GM08714 (cell line): ENCODE results near the gene ACBD4.

Experiments
- H3K4me3 ChIP-seq: fragments of 200-500 bp; sonication (Bioruptor generic); 2 replicates; pipeline ENCODE4 v1.5.1; 2014; ENCODE audit warnings: mild to moderate bottlenecking, low read length, inconsistent platforms
- ZNF274 ChIP-seq: IDR thresholded peaks from 2 replicates; pipeline ENCODE4 v1.6.1; 2012; ENCODE audit warnings: mild to moderate bottlenecking, low read depth, low read length

Gene ACBD4

GRCh38 chr17:45110676-45111611 is 24.5 kb upstream of the ACBD4 start:
- no peak for TF ChIP-seq ZNF274
- no peak overlapping the region for H3K4me3 ChIP-seq

DNA sequence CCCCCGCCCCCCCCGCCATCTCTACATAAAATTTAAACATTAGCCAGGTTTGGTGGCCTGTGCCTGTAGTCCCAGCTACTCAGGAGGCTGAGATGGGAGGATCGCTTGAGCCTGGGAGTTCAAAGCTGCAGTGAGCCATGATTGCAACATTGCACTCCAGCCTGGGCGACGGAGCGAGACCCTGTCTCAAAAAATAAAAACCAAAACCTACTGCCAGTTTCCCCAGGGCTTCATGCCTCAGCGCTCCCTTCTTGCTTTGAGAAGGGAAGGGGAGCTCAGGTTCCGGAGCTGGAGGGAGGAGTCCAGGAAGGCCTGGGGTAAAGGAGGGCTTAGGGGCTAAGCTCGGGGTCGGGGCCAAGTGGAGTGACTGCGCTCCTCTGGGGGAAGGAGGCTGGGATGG is 23.6 kb upstream of the ACBD4 start:
- no peak overlapping the region for H3K4me3 ChIP-seq
- no peak for TF ChIP-seq ZNF274

- TF ChIP-seq ZNF274 = no peak
- no peak overlapping the region for H3K4me3 ChIP-seq
Measured at GRCh38 chr17:45112559-45113423, 22.7 kb upstream of the ACBD4 start.

DNA sequence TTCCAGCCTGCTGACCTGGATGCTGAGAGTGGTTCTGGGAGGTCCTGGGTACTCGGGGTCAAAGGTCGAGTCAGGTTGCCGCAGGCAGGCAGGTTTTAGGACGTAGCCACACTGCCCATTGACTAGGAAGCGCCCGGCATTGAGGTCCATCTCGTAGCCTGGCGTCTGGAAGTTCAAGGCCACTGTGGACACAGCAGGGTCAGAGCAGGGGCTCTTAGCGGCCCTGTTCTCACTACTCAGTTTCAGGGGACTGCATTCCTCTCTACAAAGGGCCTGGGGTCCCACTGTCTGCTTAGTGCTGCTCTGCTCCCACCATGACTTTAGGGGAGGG is 22.1 kb upstream of the ACBD4 start:
- H3K4me3 ChIP-seq = no peak overlapping the region
- TF ChIP-seq ZNF274 = no peak

GRCh38 chr17:45114117-45114932 is 21.2 kb upstream of the ACBD4 start:
- no peak overlapping the region for H3K4me3 ChIP-seq
- no peak for TF ChIP-seq ZNF274

DNA sequence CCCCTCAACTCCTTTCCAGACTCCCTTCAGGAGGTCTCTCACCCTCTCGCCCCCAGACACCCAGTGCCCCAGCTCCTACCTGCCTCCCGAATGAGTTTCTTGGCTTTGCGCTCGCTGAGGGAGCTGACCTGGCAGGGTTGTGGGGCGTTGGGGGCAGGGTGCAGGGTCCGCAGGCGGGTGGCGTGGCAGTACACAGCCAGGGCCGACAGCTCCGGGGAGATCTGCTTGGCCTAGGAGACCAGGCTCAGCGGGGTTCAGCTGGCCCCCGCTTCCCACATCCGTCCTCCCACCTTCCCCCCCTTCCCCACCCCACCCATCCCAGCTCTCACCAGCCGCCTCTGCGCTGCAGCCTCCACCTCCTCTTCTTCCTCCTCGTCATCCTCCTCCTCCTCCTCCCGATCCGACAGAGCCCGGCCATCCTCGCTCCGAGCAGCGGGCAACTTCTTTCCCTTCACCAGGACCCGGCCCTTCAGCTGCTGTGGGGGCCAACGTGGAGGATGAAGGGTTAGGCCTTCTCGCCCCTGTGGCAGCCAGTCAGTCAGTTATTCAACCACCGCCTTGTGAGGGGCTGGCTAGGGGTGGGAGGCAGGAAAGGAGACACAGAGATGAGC is 20.4 kb upstream of the ACBD4 start:
- no peak for TF ChIP-seq ZNF274
- H3K4me3 ChIP-seq = no peak overlapping the region

GRCh38 chr17:45115871-45116270 is 19.6 kb upstream of the ACBD4 start:
- no peak for TF ChIP-seq ZNF274
- no peak overlapping the region for H3K4me3 ChIP-seq

GRCh38 chr17:45116434-45117016 is 19.0 kb upstream of the ACBD4 start:
- TF ChIP-seq ZNF274 = no peak

DNA sequence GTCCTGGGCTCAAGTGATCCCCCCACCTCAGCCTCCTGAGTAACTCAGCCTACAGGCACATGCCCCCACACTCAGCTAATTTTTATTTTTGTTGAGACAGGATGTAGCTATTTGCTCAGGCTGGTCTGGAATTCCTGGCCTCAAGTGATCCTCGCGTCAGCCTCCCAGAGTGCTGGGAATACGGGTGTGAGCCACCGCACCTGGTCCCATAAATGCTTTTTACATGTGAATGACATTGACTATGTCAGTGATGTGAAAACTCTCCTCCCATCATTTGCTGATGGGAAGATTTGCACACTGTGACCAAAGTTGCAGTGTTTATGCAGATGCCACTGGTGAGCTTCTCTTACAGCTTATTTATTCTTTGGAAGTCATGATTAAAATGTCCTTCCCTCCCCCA is 18.2 kb upstream of the ACBD4 start:
- no peak for TF ChIP-seq ZNF274
- no peak overlapping the region for H3K4me3 ChIP-seq

More at GRCh38 chr17:45116434-45117016, 19.0 kb upstream of the ACBD4 start:
- no peak overlapping the region for H3K4me3 ChIP-seq

- no peak overlapping the region for H3K4me3 ChIP-seq
- no peak for TF ChIP-seq ZNF274
Measured at GRCh38 chr17:45117848-45118646, 17.4 kb upstream of the ACBD4 start.

DNA sequence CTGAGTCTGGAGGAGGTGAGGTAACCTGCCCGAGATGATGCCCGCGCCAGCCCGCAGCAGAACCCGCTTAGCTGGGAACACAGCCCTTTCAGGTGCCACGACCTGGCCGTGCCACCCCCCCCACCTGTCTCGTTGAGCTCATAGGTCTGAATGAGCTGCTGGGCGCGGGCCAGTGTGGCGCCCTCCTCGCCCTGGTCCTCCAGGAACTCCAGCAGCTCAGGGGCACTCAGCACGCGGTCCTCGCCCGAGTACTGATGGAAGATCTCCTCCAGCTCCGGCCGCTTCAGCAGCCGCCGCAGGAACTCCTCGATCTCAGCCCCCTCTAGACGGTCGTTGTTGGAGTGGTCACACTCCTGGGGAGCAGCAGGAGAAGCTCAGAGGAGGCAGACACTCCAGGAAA is 16.8 kb upstream of the ACBD4 start:
- no peak overlapping the region for H3K4me3 ChIP-seq
- TF ChIP-seq ZNF274 = no peak

GRCh38 chr17:45119964-45120363 is 15.5 kb upstream of the ACBD4 start:
- no peak overlapping the region for H3K4me3 ChIP-seq
- no peak for TF ChIP-seq ZNF274

DNA sequence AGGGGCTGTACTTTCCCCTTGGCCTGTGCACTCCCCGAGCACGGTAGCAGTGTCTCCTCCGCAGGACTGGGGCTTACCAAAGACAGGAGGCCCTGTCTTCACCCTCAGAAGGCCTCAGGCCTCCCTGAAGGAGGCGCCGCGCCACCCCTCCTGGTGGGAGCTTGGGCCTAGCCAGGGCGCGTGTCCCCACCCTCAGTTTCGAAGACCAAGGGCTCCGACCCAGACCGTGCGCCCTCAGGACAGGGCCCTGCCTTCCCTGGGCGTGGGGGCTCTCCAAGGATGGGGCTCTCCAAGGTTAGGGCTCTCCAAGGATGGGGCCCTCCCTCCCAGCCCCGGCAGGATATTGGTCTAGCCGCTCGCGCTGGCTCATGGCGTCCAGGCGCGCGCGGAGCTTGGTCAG is 14.9 kb upstream of the ACBD4 start:
- H3K4me3 ChIP-seq = no peak overlapping the region
- TF ChIP-seq ZNF274 = no peak
